Prostate gland (tissue), 2 donors: ENCODE data around the gene IL1RAPL2.

ENCODE experiments used
- CTCF ChIP-seq, 4 experiments: fragments of 200-600 bp in 2 of 4; fragments of 450-650 bp in 2 of 4; sonication (generic) in 2 of 4; IDR thresholded peaks; 1 replicate in 3 of 4; 2 replicates in 1 of 4; pipeline ENCODE4 v1.5.1; 2016 to 2019; ENCODE audit warnings: antibody characterized with exemption in 4 of 4, mild to moderate bottlenecking in 2 of 4, moderate library complexity in 2 of 4
- POLR2A ChIP-seq: fragments of 450-650 bp; IDR thresholded peaks from one replicate; pipeline ENCODE4 v1.6.1; 2016; ENCODE audit warnings: antibody characterized with exemption, mild to moderate bottlenecking

GRCh38 chrX:105317117-105317516 is 751.1 kb downstream of the IL1RAPL2 start:
- no peak for TF ChIP-seq CTCF (IDR thresholded peaks at IDR 0.05)
- TF ChIP-seq POLR2A: no peak
